NCI-H187 (cell line): Measurements from ENCODE around the gene SMG6.

Experiments used
- DNase-seq, 2 experiments: peaks; one replicate each; lab custom pipeline; 2025; lab: John Stamatoyannopoulos, UW

SMG6 gene

GRCh38 chr17:2235265-2235664, 68.3 kb downstream of the SMG6 start:
- no peak for DNase-seq

GRCh38 chr17:2233441-2233947, 70.1 kb downstream of the SMG6 start:
- DNase-seq: no peak

GRCh38 chr17:2232244-2232638, 71.3 kb downstream of the SMG6 start:
- no peak for DNase-seq

GRCh38 chr17:2230877-2231276, 72.7 kb downstream of the SMG6 start:
- DNase-seq: no peak

- DNase-seq: no peak
Measured at GRCh38 chr17:2227025-2227699, 76.4 kb downstream of the SMG6 start.

- no peak for DNase-seq
Measured at GRCh38 chr17:2223617-2223927, 80.0 kb downstream of the SMG6 start.

GRCh38 chr17:2222901-2223616, 80.5 kb downstream of the SMG6 start:
- DNase-seq: no peak

GRCh38 chr17:2222301-2222700, 81.3 kb downstream of the SMG6 start:
- DNase-seq: no peak

GRCh38 chr17:2218426-2218825, 85.2 kb downstream of the SMG6 start:
- no peak for DNase-seq

GRCh38 chr17:2215616-2216364, 87.8 kb downstream of the SMG6 start:
- DNase-seq: no peak

- DNase-seq: no peak
Measured at GRCh38 chr17:2214929-2215615, 88.5 kb downstream of the SMG6 start.

- DNase-seq: no peak
Measured at GRCh38 chr17:2214047-2214928, 89.3 kb downstream of the SMG6 start.

GRCh38 chr17:2213291-2213960, 90.2 kb downstream of the SMG6 start:
- no peak for DNase-seq

GRCh38 chr17:2212400-2212981, 91.1 kb downstream of the SMG6 start:
- DNase-seq: no peak

GRCh38 chr17:2211661-2212399, 91.8 kb downstream of the SMG6 start:
- DNase-seq: no peak

GRCh38 chr17:2210726-2211125, 92.9 kb downstream of the SMG6 start:
- DNase-seq: no peak

- no peak for DNase-seq
Measured at GRCh38 chr17:2207815-2208515, 95.6 kb downstream of the SMG6 start.

- no peak for DNase-seq
Measured at GRCh38 chr17:2204393-2204792, 99.2 kb downstream of the SMG6 start.

GRCh38 chr17:2203818-2204217, 99.8 kb downstream of the SMG6 start:
- no peak for DNase-seq
